ENCODE results near the gene SEL1L. TPM values are rescaled to one million over a fixed set of nuclear protein-coding genes. Genes with fewer than 3 reads are reported as not detected.
"Not testable (repeated sequence)": the region's sequence is repeated elsewhere in the genome, so short reads cannot be mapped to it uniquely, and the experiment has no call there.

Gene SEL1L
- total RNA-seq, 1 donor from 2014 or later: 47.0 TPM

GRCh38 chr14:81555684-81556083, 22.0 kb upstream of the SEL1L start:
- Mint-ChIP-seq H3K4me1 (no peaks in the 10 kb centered on the region), H3K4me3 (no peak overlapping the region), H3K36me3 (ENCODE audit: low read depth) (no peaks in the 10 kb centered on the region), H3K27me3 (ENCODE audit: low read depth) (peaks cover 4% of the 10 kb centered on the region), H3K27ac (ENCODE audit: unreplicated experiment) (no peak overlapping the region), H3K9me3 (no peaks in the 10 kb centered on the region)
- no peak for DNase-seq (ENCODE audit: low read depth, low spot score)
- no peak for TF ChIP-seq CTCF (conservative IDR thresholded peaks at IDR 0.05)

- peaks cover 6% of the 10 kb centered on the region for H3K27me3 Mint-ChIP-seq (ENCODE audit: low read depth)
- H3K36me3 Mint-ChIP-seq (ENCODE audit: low read depth): no peaks in the 10 kb centered on the region
- no peak for TF ChIP-seq CTCF (conservative IDR thresholded peaks at IDR 0.05)
- H3K4me3 Mint-ChIP-seq: no peak overlapping the region
- no peaks in the 10 kb centered on the region for H3K4me1 Mint-ChIP-seq
- no peak overlapping the region for H3K27ac Mint-ChIP-seq (ENCODE audit: unreplicated experiment)
- H3K9me3 Mint-ChIP-seq: no peaks in the 10 kb centered on the region
- DNase-seq (ENCODE audit: low read depth, low spot score): no peak
Observed at GRCh38 chr14:81555051-81555450, 21.4 kb upstream of the SEL1L start.

GRCh38 chr14:81551471-81551870, 17.8 kb upstream of the SEL1L start:
- Mint-ChIP-seq H3K9me3 (no peaks in the 10 kb centered on the region), H3K4me1 (no peaks in the 10 kb centered on the region), H3K4me3 (no peak overlapping the region), H3K27me3 (ENCODE audit: low read depth) (peaks cover 9% of the 10 kb centered on the region), H3K27ac (ENCODE audit: unreplicated experiment) (no peak overlapping the region), H3K36me3 (ENCODE audit: low read depth) (no peaks in the 10 kb centered on the region)
- no peak for DNase-seq (ENCODE audit: low read depth, low spot score)
- TF ChIP-seq CTCF (conservative IDR thresholded peaks at IDR 0.05): no peak

- no peaks in the 10 kb centered on the region for H3K4me1 Mint-ChIP-seq
- no peak overlapping the region for H3K4me3 Mint-ChIP-seq
- H3K27me3 Mint-ChIP-seq (ENCODE audit: low read depth): peaks cover 10% of the 10 kb centered on the region
- H3K27ac Mint-ChIP-seq (ENCODE audit: unreplicated experiment): no peak overlapping the region
- no peaks in the 10 kb centered on the region for H3K9me3 Mint-ChIP-seq
- H3K36me3 Mint-ChIP-seq (ENCODE audit: low read depth): no peaks in the 10 kb centered on the region
- no peak for DNase-seq (ENCODE audit: low read depth, low spot score)
- TF ChIP-seq CTCF (conservative IDR thresholded peaks at IDR 0.05): no peak
Observed at GRCh38 chr14:81550001-81550637, 16.5 kb upstream of the SEL1L start.

GRCh38 chr14:81541206-81541605, 7.6 kb upstream of the SEL1L start:
- not testable (repeated sequence) for H3K4me3 Mint-ChIP-seq; H3K4me1 Mint-ChIP-seq; H3K27ac Mint-ChIP-seq (ENCODE audit: unreplicated experiment); DNase-seq (ENCODE audit: low read depth, low spot score); H3K9me3 Mint-ChIP-seq; H3K36me3 Mint-ChIP-seq (ENCODE audit: low read depth)
- H3K27me3 Mint-ChIP-seq (ENCODE audit: low read depth): peaks cover 24% of the 10 kb centered on the region

- Mint-ChIP-seq H3K4me1 (peaks cover 22% of the 10 kb centered on the region), H3K36me3 (ENCODE audit: low read depth) (no peaks in the 10 kb centered on the region), H3K4me3 (no peak overlapping the region), H3K9me3 (no peaks in the 10 kb centered on the region), H3K27me3 (ENCODE audit: low read depth) (peaks cover 7% of the 10 kb centered on the region), H3K27ac (ENCODE audit: unreplicated experiment) (no peak overlapping the region)
- no peak for DNase-seq (ENCODE audit: low read depth, low spot score)
- TF ChIP-seq CTCF (conservative IDR thresholded peaks at IDR 0.05): no peak
Observed at GRCh38 chr14:81537193-81537592, 3.5 kb upstream of the SEL1L start.
